Activated naive CD4-positive, alpha-beta T cell treated with anti-CD3 and anti-CD28 coated beads, Interleukin-2, amount 50 U/mL, for 72 hours (primary cell): ENCODE results near the gene LIM2. TPM values are rescaled to one million over a fixed set of nuclear protein-coding genes. Genes with fewer than 3 reads are reported as not detected.

Experiments
- ATAC-seq, 2 donors: fragments of 150-1000 bp; cut with Tn5 transposase; 2 replicates each; pipeline ENCODE4 v1.10.0; 2021; ENCODE audit warnings: mild to moderate bottlenecking in 2 of 2, moderate library complexity in 2 of 2
- DNase-seq, 2 donors: peaks; one replicate each; pipeline ENCODE4 v3.0.0; 2021 to 2022; ENCODE audit warnings: low spot score in 2 of 2
- H3K27ac Mint-ChIP-seq, 2 donors: one replicate each; pipeline ENCODE4 v1.8.0; 2022; ENCODE audit warnings: mild to moderate bottlenecking in 2 of 2, mixed read lengths in 2 of 2
- H3K36me3 Mint-ChIP-seq, 2 donors: one replicate each; pipeline ENCODE4 v1.8.0; 2022; ENCODE audit warnings: mixed read lengths in 2 of 2
- H3K9me3 Mint-ChIP-seq, 2 donors: one replicate each; pipeline ENCODE4 v1.8.0; 2022; ENCODE audit warnings: mixed read lengths in 2 of 2
- total RNA-seq, 2 donors: library from RNA; stranded (reverse); gene quantifications; one replicate each; pipeline ENCODE4 v1.2.3, GENCODE V29; 2022

LIM2 gene
- total RNA-seq, 2 donors from 2014 or later, result 1.2 TPM; not detected in 1

DNA sequence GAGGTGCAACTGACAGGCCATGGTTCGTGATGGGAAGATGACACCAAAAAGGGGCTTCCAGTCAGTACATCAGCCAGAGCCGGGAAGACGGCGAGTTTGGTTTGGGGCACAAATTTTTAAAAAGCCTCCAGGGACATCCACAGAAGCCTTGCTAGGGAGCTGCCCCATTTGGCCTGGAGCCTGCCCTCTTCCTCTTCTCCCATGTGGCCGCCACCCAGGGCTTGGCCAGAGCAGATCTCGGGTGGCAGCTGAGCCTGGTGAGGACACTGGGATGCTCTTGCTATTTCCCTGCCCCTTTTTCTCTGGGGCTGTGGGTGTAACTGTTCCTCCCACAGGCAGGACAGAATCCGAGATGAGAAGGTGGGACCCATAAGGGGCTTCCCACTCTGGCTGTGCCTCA is 29.8 kb downstream of the LIM2 start:
- peak overlapping the region in 1 of 2 donors; percentile 9 for H3K27ac Mint-ChIP-seq
- no peak for ATAC-seq
- H3K9me3 Mint-ChIP-seq, result no peaks in the 10 kb centered on the region
- no peak for DNase-seq
- peaks cover 0 to 24% of the 10 kb centered on the region in 2 donors for H3K36me3 Mint-ChIP-seq

DNA sequence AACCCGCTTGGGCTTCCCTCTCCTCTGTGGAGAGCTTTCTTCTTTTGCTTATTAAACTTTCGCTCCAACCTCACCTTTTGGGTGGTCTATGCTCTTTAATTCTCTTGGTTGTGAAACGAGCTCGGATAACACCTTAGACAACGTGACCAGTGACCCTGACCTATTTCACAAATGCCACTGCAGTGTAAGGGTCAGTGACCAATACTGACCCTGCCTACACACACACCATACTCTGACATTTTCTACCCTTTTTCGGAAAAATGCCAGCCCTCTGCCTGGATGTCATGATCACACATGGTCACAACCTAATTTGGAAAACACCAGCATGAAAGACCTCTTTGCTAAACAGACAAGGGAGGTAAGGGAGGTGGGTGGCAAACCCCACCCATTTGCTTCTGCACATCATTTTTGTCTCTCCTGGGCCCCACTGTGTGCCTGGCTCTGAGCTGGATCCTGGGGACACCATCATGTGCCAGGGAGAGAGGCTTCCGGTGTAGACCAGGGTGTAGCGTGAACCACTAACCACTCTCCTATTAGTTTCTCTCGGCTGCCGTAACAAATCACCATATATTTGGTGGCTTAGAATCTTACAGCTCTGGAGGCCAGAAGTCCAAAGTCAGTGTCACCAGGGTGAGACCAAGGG is 31.5 kb downstream of the LIM2 start:
- Mint-ChIP-seq H3K9me3 (no peaks in the 10 kb centered on the region), H3K36me3 (peaks cover 9 to 17% of the 10 kb centered on the region in 2 donors), H3K27ac (peak overlapping the region in 1 of 2 donors; percentile 72)
- ATAC-seq (no peak), DNase-seq (no peak)

- DNase-seq (no peak), ATAC-seq (peak; percentile 35 to 69)
- Mint-ChIP-seq H3K27ac (peak overlapping the region in 1 of 2 donors; percentile 33), H3K36me3 (peaks cover 9 to 17% of the 10 kb centered on the region in 2 donors), H3K9me3 (no peaks in the 10 kb centered on the region)
Measured at GRCh38 chr19:51354742-51355148, 33.0 kb downstream of the LIM2 start.

GRCh38 chr19:51354103-51354741 is 33.6 kb downstream of the LIM2 start:
- peak in 1 of 2 donors; percentile 11 for ATAC-seq

GRCh38 chr19:51352783-51353360 is 34.9 kb downstream of the LIM2 start:
- ATAC-seq, result no peak
- no peak for DNase-seq
- peaks cover 9 to 17% of the 10 kb centered on the region in 2 donors for H3K36me3 Mint-ChIP-seq
- peak overlapping the region; percentile 60 to 69 for H3K27ac Mint-ChIP-seq
- no peaks in the 10 kb centered on the region for H3K9me3 Mint-ChIP-seq

More at GRCh38 chr19:51354103-51354741, 33.6 kb downstream of the LIM2 start:
- H3K36me3 Mint-ChIP-seq, result peaks cover 9 to 17% of the 10 kb centered on the region in 2 donors
- DNase-seq, result no peak
- H3K9me3 Mint-ChIP-seq, result no peaks in the 10 kb centered on the region
- peak overlapping the region in 1 of 2 donors; percentile 33 for H3K27ac Mint-ChIP-seq

GRCh38 chr19:51351266-51351990 is 36.3 kb downstream of the LIM2 start:
- Mint-ChIP-seq H3K27ac (peak overlapping the region; percentile 69 to 75), H3K36me3 (peaks cover 15 to 18% of the 10 kb centered on the region in 2 donors), H3K9me3 (no peaks in the 10 kb centered on the region)
- ATAC-seq (no peak), DNase-seq (no peak)

DNA sequence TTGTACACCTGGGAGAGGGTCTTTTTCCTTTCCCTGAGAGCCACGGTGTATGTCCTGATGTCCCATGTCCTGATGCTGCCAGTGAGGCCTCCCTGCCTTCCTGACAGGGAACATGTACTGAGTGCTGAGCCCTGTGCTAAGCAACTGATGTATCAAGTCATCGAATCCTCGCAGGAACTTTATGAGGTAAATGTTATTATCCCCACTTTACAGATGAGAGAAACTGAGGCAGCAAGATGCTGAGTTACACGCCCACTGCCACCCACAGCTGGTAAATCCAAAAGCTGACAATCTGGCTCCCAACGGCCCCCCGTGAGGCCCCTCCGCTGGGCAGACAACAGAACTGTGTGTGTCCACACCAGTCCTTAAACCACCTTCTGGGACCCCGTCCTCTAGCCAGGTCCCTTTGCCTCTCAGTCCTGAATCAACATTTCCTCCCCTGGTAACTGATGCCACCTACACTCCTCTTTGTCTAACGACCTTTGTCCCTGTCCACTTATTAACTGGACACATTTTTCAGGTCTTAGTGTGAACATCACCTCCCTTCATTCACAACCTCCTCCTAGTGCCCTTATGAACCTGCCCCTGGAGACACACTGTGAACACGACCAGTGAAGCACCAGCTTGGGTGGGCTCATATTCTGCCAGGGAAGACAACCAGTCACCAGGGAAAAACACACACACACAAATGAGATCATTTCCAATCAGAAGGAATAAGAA is 40.4 kb downstream of the LIM2 start:
- Mint-ChIP-seq H3K27ac (peak overlapping the region in 1 of 2 donors; percentile 81), H3K9me3 (no peaks in the 10 kb centered on the region), H3K36me3 (peaks cover 8 to 16% of the 10 kb centered on the region in 2 donors)
- DNase-seq, result no peak
- no peak for ATAC-seq

GRCh38 chr19:51346742-51347141 is 41.0 kb downstream of the LIM2 start:
- DNase-seq, result no peak
- Mint-ChIP-seq H3K27ac (peak overlapping the region in 1 of 2 donors; percentile 45), H3K36me3 (peaks cover 8 to 9% of the 10 kb centered on the region in 2 donors), H3K9me3 (no peaks in the 10 kb centered on the region)
- no peak for ATAC-seq

GRCh38 chr19:51345076-51345620 is 42.6 kb downstream of the LIM2 start:
- DNase-seq (no peak), ATAC-seq (no peak)
- Mint-ChIP-seq H3K9me3 (no peaks in the 10 kb centered on the region), H3K27ac (peak overlapping the region in 1 of 2 donors; percentile 11), H3K36me3 (peaks cover 7 to 8% of the 10 kb centered on the region in 2 donors)

- Mint-ChIP-seq H3K27ac (peak overlapping the region; percentile 36 to 79), H3K36me3 (peaks cover 7 to 8% of the 10 kb centered on the region in 2 donors), H3K9me3 (no peaks in the 10 kb centered on the region)
- no peak for ATAC-seq
- DNase-seq, result no peak
Measured at GRCh38 chr19:51342631-51343569, 44.9 kb downstream of the LIM2 start.

DNA sequence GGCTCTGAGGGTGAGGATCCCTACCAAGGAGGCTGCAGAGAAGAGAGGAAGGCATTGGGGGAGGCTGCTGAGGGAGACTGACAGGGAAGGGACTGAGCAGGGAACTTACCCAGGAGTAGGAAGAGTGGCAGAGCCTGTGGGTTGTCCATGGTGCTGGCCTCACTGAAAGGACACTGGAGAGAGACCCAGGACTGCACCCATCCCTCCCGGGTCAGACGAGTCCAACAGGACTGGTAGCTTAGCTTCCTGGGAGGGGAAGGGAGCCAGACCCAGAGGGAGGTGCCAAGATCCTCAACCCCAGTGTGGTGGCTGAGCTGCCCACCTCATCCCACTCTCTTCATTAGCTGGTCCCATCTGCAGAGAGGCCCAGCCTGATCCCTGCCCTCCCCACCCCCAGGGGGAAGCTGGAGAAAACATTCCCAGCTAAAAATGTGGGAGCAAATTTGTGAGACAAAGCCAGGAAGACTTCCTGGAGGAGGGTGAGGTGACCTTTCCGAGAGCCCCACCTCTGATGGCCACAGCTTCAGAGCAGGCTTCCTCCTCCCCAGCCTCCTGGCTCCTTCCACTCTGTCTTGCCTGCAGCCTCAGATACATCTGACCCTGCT is 45.7 kb downstream of the LIM2 start, which contains the start of gene VSIG10L:
TSS of gene VSIG10L (minus strand) at position 164 of the 605 bp plus-strand sequence. CDS start at position 149, 15 bp downstream.
- Mint-ChIP-seq H3K36me3 (peaks cover 7 to 8% of the 10 kb centered on the region in 2 donors), H3K9me3 (no peaks in the 10 kb centered on the region), H3K27ac (peak within 1 kb of the TSS; percentile 36 to 79)
- no peak for DNase-seq
- ATAC-seq, result no peak

- Mint-ChIP-seq H3K36me3 (no peaks in the 10 kb centered on the region), H3K9me3 (no peaks in the 10 kb centered on the region), H3K27ac (peak overlapping the region in 1 of 2 donors; percentile 21)
- ATAC-seq (no peak), DNase-seq (no peak)
Measured at GRCh38 chr19:51341066-51341465, 46.7 kb downstream of the LIM2 start.

- Mint-ChIP-seq H3K9me3 (no peaks in the 10 kb centered on the region), H3K27ac (peak overlapping the region; percentile 66 to 91), H3K36me3 (no peaks in the 10 kb centered on the region)
- ATAC-seq (peak; percentile 83 to 89), DNase-seq (peak; percentile 91 to 97)
Measured at GRCh38 chr19:51339687-51340656, 47.8 kb downstream of the LIM2 start.

GRCh38 chr19:51339313-51339686 is 48.5 kb downstream of the LIM2 start:
- H3K9me3 Mint-ChIP-seq, result no peaks in the 10 kb centered on the region
- H3K27ac Mint-ChIP-seq, result peak overlapping the region; percentile 66 to 91
- ATAC-seq (peak; percentile 4 to 19), DNase-seq (no peak)
- H3K36me3 Mint-ChIP-seq, result no peaks in the 10 kb centered on the region
